Mucosa of stomach (tissue), 1 donor: ENCODE data around the gene TUBA4A.
"Not testable (repeated sequence)": the region's sequence is repeated elsewhere in the genome, so short reads cannot be mapped to it uniquely, and the experiment has no call there.

Experiments used
- H3K27me3 ChIP-seq: one replicate; pipeline ENCODE4 v1.7.0; 2013; ENCODE audit warnings: mild to moderate bottlenecking, low read length; ENCODE audit not compliant: control insufficient read depth, insufficient read depth
- H3K36me3 ChIP-seq: one replicate; pipeline ENCODE4 v1.7.0; 2013; ENCODE audit warnings: low read length; ENCODE audit not compliant: control insufficient read depth, insufficient read depth
- H3K4me1 ChIP-seq: one replicate; pipeline ENCODE4 v1.7.0; 2013; ENCODE audit warnings: mild to moderate bottlenecking, low read length; ENCODE audit not compliant: control insufficient read depth, insufficient read depth
- H3K4me3 ChIP-seq: one replicate; pipeline ENCODE4 v1.7.0; 2013; ENCODE audit warnings: low read length
- H3K9ac ChIP-seq: one replicate; pipeline ENCODE4 v1.7.0; 2013; ENCODE audit warnings: mild to moderate bottlenecking, low read length, moderate library complexity
- H3K9me3 ChIP-seq: one replicate; pipeline ENCODE4 v1.7.0; 2013; ENCODE audit warnings: mild to moderate bottlenecking, low read length, moderate library complexity; ENCODE audit not compliant: control insufficient read depth
- donor health status: Pancreatic carcinoma.

The TUBA4A gene

DNA sequence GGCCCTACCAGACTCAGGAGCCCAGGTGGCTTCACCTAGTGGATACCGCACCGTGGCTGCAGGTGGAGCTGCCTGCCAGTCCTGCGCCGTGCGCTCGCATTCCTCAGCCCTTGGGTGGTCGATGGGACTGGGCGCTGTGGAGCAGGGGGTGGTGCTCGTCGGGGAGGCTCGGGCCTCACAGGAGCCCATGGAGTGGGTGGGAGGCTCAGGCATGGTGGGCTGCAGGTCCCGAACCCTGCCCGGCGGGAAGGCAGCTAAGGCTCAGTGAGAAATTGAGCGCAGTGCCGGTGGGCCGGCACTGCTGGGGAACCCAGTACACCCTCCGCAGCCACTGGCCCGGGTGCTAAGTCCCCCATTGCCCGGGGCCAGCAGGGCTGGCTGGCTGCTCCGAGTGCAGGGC is 52.4 kb downstream of the TUBA4A start:
- H3K9me3 ChIP-seq, H3K9ac ChIP-seq, H3K4me1 ChIP-seq, H3K36me3 ChIP-seq, H3K4me3 ChIP-seq, H3K27me3 ChIP-seq: not testable (repeated sequence)

DNA sequence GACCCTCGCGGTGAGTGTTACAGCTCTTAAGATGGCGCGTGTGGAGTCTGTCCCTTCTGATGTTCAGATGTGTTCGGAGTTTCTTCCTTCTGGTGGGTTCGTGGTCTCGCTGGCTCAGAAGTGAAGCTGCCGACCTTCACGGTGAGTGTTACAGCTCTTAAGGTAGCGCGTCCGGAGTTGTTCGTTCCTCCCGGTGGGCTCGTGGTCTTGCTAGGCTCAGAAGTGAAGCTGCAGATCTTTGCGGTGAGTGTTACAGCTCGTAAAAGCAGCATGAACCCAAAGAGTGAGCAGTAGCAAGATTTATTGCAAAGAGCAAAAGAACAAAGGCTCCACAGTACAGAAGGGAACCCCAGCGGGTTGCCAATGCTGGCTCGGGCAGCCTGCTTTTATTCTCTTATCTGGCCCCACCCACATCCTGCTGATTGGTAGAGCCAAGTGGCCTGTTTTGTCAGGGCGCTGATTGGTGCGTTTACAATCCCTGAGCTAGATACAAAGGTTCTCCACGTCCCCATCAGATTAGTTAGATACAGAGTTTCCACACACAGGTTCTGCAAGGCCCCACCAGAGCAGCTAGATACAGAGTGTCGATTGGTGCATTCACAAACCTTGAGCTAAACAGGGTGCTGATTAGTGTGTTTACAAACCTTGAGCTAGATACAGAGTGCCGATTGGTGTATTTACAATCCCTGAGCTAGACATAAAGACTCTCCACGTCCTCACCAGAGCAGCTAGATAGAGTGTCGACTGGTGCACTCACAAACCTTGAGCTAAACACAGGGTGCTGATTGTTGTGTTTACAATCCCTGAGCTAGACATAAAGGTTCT is 53.0 kb downstream of the TUBA4A start:
- H3K4me3 ChIP-seq, H3K4me1 ChIP-seq, H3K36me3 ChIP-seq, H3K27me3 ChIP-seq, H3K9me3 ChIP-seq, H3K9ac ChIP-seq: not testable (repeated sequence)
